H1 (cell line): ENCODE results near the gene FMNL2. TPM values are rescaled to one million over a fixed set of nuclear protein-coding genes. Genes with fewer than 3 reads are reported as not detected.

Experiments
- CTCF ChIA-PET: fragments of 300-600 bp; sonication (Branson Sonifier 250); formaldehyde crosslinking; loops from one replicate; lab custom pipeline; 2021; ENCODE audit not compliant: partially characterized antibody; lab: Charles Lee
- POLR2A ChIA-PET: fragments of 300-600 bp; sonication (Branson Sonifier 250); formaldehyde crosslinking; loops from one replicate; lab custom pipeline; 2021; ENCODE audit warnings: inconsistent platforms; ENCODE audit not compliant: partially characterized antibody; lab: Charles Lee
- DNase-seq, 2 experiments: peaks; one replicate each; pipeline versions ENCODE4 v3.0.0 to v3.0.0-alpha.2; 2010 to 2022; ENCODE audit warnings: low spot score in 2 of 2, low read depth in 1 of 2, mixed read lengths in 1 of 2
- FAIRE-seq: peaks from 2 replicates; lab custom pipeline; 2011; peaks lifted over from hg19 to GRCh38; lab: Jason Lieb, UNC
- H2AFZ ChIP-seq: 2 replicates; pipeline ENCODE4 v1.8.1; 2012; ENCODE audit warnings: low read length, inconsistent platforms
- H2AK5ac ChIP-seq: 2 replicates; pipeline ENCODE4 v1.6.1; 2013; ENCODE audit warnings: low read depth, low read length
- H2BK120ac ChIP-seq: replicated peaks from 2 replicates; pipeline ENCODE3; 2013; ENCODE audit warnings: low read depth, low read length, inconsistent platforms
- H2BK12ac ChIP-seq: 2 replicates; pipeline ENCODE4 v1.6.1; 2013; ENCODE audit warnings: low read depth, low read length
- H2BK15ac ChIP-seq: 2 replicates; pipeline ENCODE4 v1.6.1; 2013; ENCODE audit warnings: low read length
- H2BK20ac ChIP-seq: 2 replicates; pipeline ENCODE4 v1.6.1; 2013; ENCODE audit warnings: low read length
- H2BK5ac ChIP-seq: 2 replicates; pipeline ENCODE4 v1.6.1; 2013; ENCODE audit warnings: low read depth, low read length
- H3K14ac ChIP-seq: 2 replicates; pipeline ENCODE4 v1.6.1; 2013; ENCODE audit warnings: inconsistent platforms; ENCODE audit not compliant: insufficient read length
- H3K18ac ChIP-seq: 2 replicates; pipeline ENCODE4 v1.6.1; 2013; ENCODE audit warnings: low read length; ENCODE audit errors: extremely low read depth
- H3K23ac ChIP-seq: 2 replicates; pipeline ENCODE4 v1.6.1; 2013; ENCODE audit warnings: inconsistent platforms; ENCODE audit not compliant: insufficient read length
- H3K23me2 ChIP-seq: 2 replicates; pipeline ENCODE4 v1.6.1; 2013; ENCODE audit warnings: low read depth, low read length
- H3K27ac ChIP-seq: 2 replicates; pipeline ENCODE4 v1.6.1; 2011; ENCODE audit warnings: low read depth, low read length, inconsistent platforms
- H3K27me3 ChIP-seq, 4 experiments: replicated peaks in 1 of 4; 1 replicate in 1 of 4; 2 replicates in 3 of 4; pipeline versions ENCODE4 v1.6.1 to v1.8.1; 2011 to 2013; ENCODE audit warnings: low read length in 3 of 4, mild to moderate bottlenecking in 3 of 4, inconsistent platforms in 2 of 4, mixed read lengths in 2 of 4, moderate library complexity in 1 of 4; ENCODE audit not compliant: control insufficient read depth in 3 of 4, insufficient read depth in 3 of 4; ENCODE audit errors: extremely low read depth in 1 of 4
- H3K36me3 ChIP-seq, 4 experiments: 2 replicates each; pipeline versions ENCODE4 v1.6.1 to v1.8.1; 2011 to 2013; ENCODE audit warnings: mild to moderate bottlenecking in 4 of 4, low read length in 3 of 4, moderate library complexity in 2 of 4, control low read depth in 1 of 4, inconsistent platforms in 1 of 4; ENCODE audit not compliant: insufficient read depth in 4 of 4, control insufficient read depth in 2 of 4
- H3K4ac ChIP-seq: replicated peaks from 2 replicates; pipeline ENCODE3; 2013; ENCODE audit warnings: low read length, low read depth, mixed read lengths, inconsistent platforms; ENCODE audit not compliant: insufficient read length
- H3K4me1 ChIP-seq, 4 experiments: replicated peaks in 1 of 4; 1 replicate in 1 of 4; 2 replicates in 3 of 4; pipeline versions ENCODE4 v1.6.1 to v1.8.1; 2011 to 2013; ENCODE audit warnings: low read length in 3 of 4, inconsistent platforms in 2 of 4, mixed read lengths in 1 of 4; ENCODE audit not compliant: insufficient read depth in 4 of 4, control insufficient read depth in 3 of 4
- H3K4me2 ChIP-seq, 2 experiments: 2 replicates each; pipeline versions ENCODE4 v1.6.1 to v1.8.1; 2011 to 2013; ENCODE audit warnings: low read depth in 2 of 2, low read length in 2 of 2, control low read depth in 1 of 2, inconsistent platforms in 1 of 2, mild to moderate bottlenecking in 1 of 2; ENCODE audit not compliant: insufficient read depth in 1 of 2
- H3K4me3 ChIP-seq, 4 experiments: fragments of 200-600, 300-600 bp in 1 of 4; sonication (generic), shearing (Covaris generic), sonication (Bioruptor Twin) in 1 of 4; 2 replicates each; pipeline versions ENCODE4 v1.5.1 to v1.8.1; 2011 to 2016; ENCODE audit warnings: low read length in 4 of 4, low read depth in 3 of 4, control low read depth in 2 of 4, inconsistent platforms in 2 of 4, mild to moderate bottlenecking in 2 of 4, mixed read lengths in 1 of 4, moderate library complexity in 1 of 4; ENCODE audit not compliant: insufficient read depth in 2 of 4; ENCODE audit errors: extremely low read depth in 1 of 4
- H3K56ac ChIP-seq: replicated peaks from 2 replicates; pipeline ENCODE3; 2013; ENCODE audit warnings: low read depth, mild to moderate bottlenecking, mixed read lengths, low read length, inconsistent platforms; ENCODE audit not compliant: insufficient read length
- H3K79me1 ChIP-seq: 2 replicates; pipeline ENCODE4 v1.6.1; 2013; ENCODE audit warnings: low read depth, low read length, control low read depth
- H3K79me2 ChIP-seq, 2 experiments: 2 replicates each; pipeline versions ENCODE4 v1.6.1 to v1.8.1; 2012 to 2013; ENCODE audit warnings: low read length in 2 of 2, mild to moderate bottlenecking in 2 of 2, inconsistent platforms in 1 of 2; ENCODE audit not compliant: insufficient read depth in 2 of 2, control insufficient read depth in 1 of 2
- H3K9ac ChIP-seq, 4 experiments: replicated peaks in 1 of 4; 1 replicate in 1 of 4; 2 replicates in 3 of 4; pipeline versions ENCODE4 v1.6.1 to v1.8.1; 2011 to 2013; ENCODE audit warnings: low read depth in 3 of 4, low read length in 3 of 4, control low read depth in 2 of 4, mild to moderate bottlenecking in 2 of 4, moderate library complexity in 2 of 4, inconsistent platforms in 1 of 4; ENCODE audit errors: extremely low read depth in 1 of 4
- H3K9me3 ChIP-seq, 2 experiments: 2 replicates each; pipeline versions ENCODE4 v1.6.1 to v1.8.1; 2012 to 2013; ENCODE audit warnings: mild to moderate bottlenecking in 2 of 2, moderate library complexity in 2 of 2, control low read depth in 1 of 2, inconsistent platforms in 1 of 2, low read depth in 1 of 2, low read length in 1 of 2, mixed read lengths in 1 of 2; ENCODE audit not compliant: insufficient read depth in 2 of 2
- H4K20me1 ChIP-seq, 2 experiments: replicated peaks in 1 of 2; 2 replicates each; pipeline versions ENCODE3 to v1.8.1; 2011 to 2013; ENCODE audit warnings: inconsistent platforms in 2 of 2, low read length in 2 of 2, mild to moderate bottlenecking in 1 of 2; ENCODE audit not compliant: insufficient read depth in 2 of 2, control insufficient read depth in 1 of 2
- H4K5ac ChIP-seq: 2 replicates; pipeline ENCODE4 v1.6.1; 2013; ENCODE audit warnings: low read length, low read depth, mixed read lengths, inconsistent platforms; ENCODE audit not compliant: insufficient read length
- H4K8ac ChIP-seq: 2 replicates; pipeline ENCODE4 v1.8.0; 2013; ENCODE audit warnings: mild to moderate bottlenecking, moderate library complexity, low read length, inconsistent platforms; ENCODE audit not compliant: insufficient read depth; ENCODE audit errors: extremely low read depth
- H4K91ac ChIP-seq: replicated peaks from 2 replicates; pipeline ENCODE3; 2013; ENCODE audit warnings: low read length, mixed read lengths, inconsistent platforms; ENCODE audit not compliant: insufficient read length
- EGR1 ChIP-seq: IDR thresholded peaks from 2 replicates; pipeline ENCODE4 v1.6.1; 2011; ENCODE audit warnings: low read depth, low read length, borderline replicate concordance
- GABPA ChIP-seq: IDR thresholded peaks from 2 replicates; pipeline ENCODE4 v1.6.1; 2011; ENCODE audit warnings: mild to moderate bottlenecking, low read length, moderate library complexity, borderline replicate concordance; ENCODE audit not compliant: insufficient read depth
- KDM1A ChIP-seq: fragments of 200-600, 300-600 bp; sonication (generic); IDR thresholded peaks from 2 replicates; pipeline ENCODE4 v1.7.1; 2016; ENCODE audit warnings: mild to moderate bottlenecking, low read length, borderline replicate concordance
- POLR2AphosphoS5 ChIP-seq: IDR thresholded peaks from 2 replicates; pipeline ENCODE4 v1.6.1; 2011; ENCODE audit warnings: low read depth, low read length
- RBBP5 ChIP-seq: IDR thresholded peaks from 2 replicates; pipeline ENCODE4 v1.7.1; 2012; ENCODE audit warnings: low read depth, mild to moderate bottlenecking, inconsistent platforms, low read length, moderate library complexity, borderline replicate concordance
- RFX5 ChIP-seq: IDR thresholded peaks from 2 replicates; pipeline ENCODE4 v1.6.1; 2011; ENCODE audit warnings: low read depth, low read length, improper control_type of control experiment, borderline replicate concordance
- RNF2 ChIP-seq: fragments of 200-900, 300-1000 bp; sonication (generic); IDR thresholded peaks from 2 replicates; pipeline ENCODE4 v1.7.1; 2016; ENCODE audit warnings: borderline replicate concordance, low read depth, mild to moderate bottlenecking, antibody characterized with exemption, low read length; ENCODE audit not compliant: poor library complexity, severe bottlenecking; ENCODE audit errors: missing control alignments
- SAP30 ChIP-seq: fragments of 300-600 bp; sonication (generic); IDR thresholded peaks from 2 replicates; pipeline ENCODE4 v1.7.1; 2012; ENCODE audit warnings: low read length, moderate library complexity, mild to moderate bottlenecking, inconsistent platforms; ENCODE audit not compliant: insufficient read depth, insufficient replicate concordance
- SIN3A ChIP-seq, 2 experiments: IDR thresholded peaks in 1 of 2; conservative IDR thresholded peaks in 1 of 2; 2 replicates each; pipeline ENCODE4 v1.6.1; 2011 to 2012; ENCODE audit warnings: low read length in 2 of 2, improper control_type of control experiment in 1 of 2, low read depth in 1 of 2, mild to moderate bottlenecking in 1 of 2
- SRF ChIP-seq: IDR thresholded peaks from 2 replicates; pipeline ENCODE4 v1.6.1; 2011; ENCODE audit warnings: mild to moderate bottlenecking, low read depth, low read length, moderate library complexity
- TBP ChIP-seq: IDR thresholded peaks from 2 replicates; pipeline ENCODE4 v1.6.1; 2011; ENCODE audit warnings: low read depth, low read length, improper control_type of control experiment
- USF2 ChIP-seq: IDR thresholded peaks from 2 replicates; pipeline ENCODE4 v1.6.1; 2011; ENCODE audit warnings: low read length, improper control_type of control experiment
- ZNF274 ChIP-seq: IDR thresholded peaks from 2 replicates; pipeline ENCODE4 v1.7.0; 2012; ENCODE audit warnings: low read length, borderline replicate concordance; ENCODE audit errors: extremely low read depth
- WGBS, 2 experiments: shearing (Covaris generic) in 1 of 2; methylation state at CpG; one replicate each; pipeline versions ENCODE4 v1.1.6 to v1.1.7; 2013 to 2015; ENCODE audit warnings: low lambda C conversion rate in 2 of 2, mixed read lengths in 2 of 2, inconsistent platforms in 1 of 2, low coverage in 1 of 2, missing lambda C conversion rate in 1 of 2; ENCODE audit not compliant: insufficient replicate concordance in 2 of 2, insufficient coverage in 1 of 2, insufficient read length in 1 of 2; ENCODE audit errors: extremely low coverage in 1 of 2, missing lambda C conversion rate in 1 of 2; 5-methylcytosine and 5-hydroxymethylcytosine counted together
- polyA plus RNA-seq, 7 experiments: library from polyadenylated mRNA; depleted of rRNA in 3 of 7; stranded (reverse) in 5 of 7; unstranded in 2 of 7; fragments of >200 nt in 5 of 7; fragments of 200-250 nt in 2 of 7; gene quantifications; 1 replicate in 5 of 7; 2 replicates in 1 of 7; 4 replicates in 1 of 7; pipeline versions ENCODE4 v1.2.1 to v1.2.3, GENCODE V29; 2011 to 2013; ENCODE audit warnings: missing spikeins in 2 of 7, mixed read lengths in 2 of 7
- total RNA-seq: library from RNA; stranded (reverse); fragmentation: NEBNext Ultra II Directional; extraction: Animal tissue kit (Norgen Biotek cat#: 25700); gene quantifications from 2 replicates; pipeline ENCODE4 v1.2.1, GENCODE V29; 2021

FMNL2 gene
- total and polyA plus RNA-seq, 2 of the 8 experiments (the other 6 are each of a cell fraction or from before 2014, with no cell fraction given), result 15.5 to 45.1 TPM

- no peak overlapping the region for H3K9ac ChIP-seq
- no peak overlapping the region for H3K27ac ChIP-seq
- H3K4me1 ChIP-seq, result peaks cover 2 to 11% (median 5%) of the 10 kb centered on the region in 4 experiments; a peak in 3 of 7 replicates
- no peak overlapping the region for H3K4me2 ChIP-seq
- H3K9me3 ChIP-seq, result no peaks in the 10 kb centered on the region
- no peak overlapping the region for H2BK15ac ChIP-seq
- H3K27me3 ChIP-seq, result no peaks in the 10 kb centered on the region
- no peaks in the 10 kb centered on the region for H4K20me1 ChIP-seq
- no peak for DNase-seq
- no peak overlapping the region for H3K14ac ChIP-seq
- H2BK5ac ChIP-seq, result no peak overlapping the region
- H2AFZ ChIP-seq, result no peak overlapping the region
- no peak overlapping the region for H2AK5ac ChIP-seq
- no peak overlapping the region for H3K23ac ChIP-seq
- no peak overlapping the region for H4K5ac ChIP-seq
- H2BK20ac ChIP-seq, result no peak overlapping the region
- no peaks in the 10 kb centered on the region for H3K79me2 ChIP-seq
- ChIA-PET CTCF (no interaction called here), POLR2A (no interaction called here)
- no peaks in the 10 kb centered on the region; the same call in 1 of the 2 replicates for H3K79me1 ChIP-seq
- H3K36me3 ChIP-seq, result no peaks in the 10 kb centered on the region
- H2BK120ac ChIP-seq, result no peak overlapping the region
- no peak overlapping the region for H4K8ac ChIP-seq
- H2BK12ac ChIP-seq, result no peak overlapping the region
- H3K4me3 ChIP-seq, result no peak overlapping the region
- FAIRE-seq, result no peak
- H3K4ac ChIP-seq, result no peak overlapping the region
- no peaks in the 10 kb centered on the region for H3K23me2 ChIP-seq
- no peak overlapping the region for H3K18ac ChIP-seq
- no peak overlapping the region for H3K56ac ChIP-seq
- no peak overlapping the region for H4K91ac ChIP-seq
- 91% methylated on average over 2 of the region's 2 CpGs; no CpG with 5 or more reads in 1 of the 2 experiments for WGBS, 2 experiments
- TF ChIP-seq EGR1 (no peak), RNF2 (no peak), TBP (no peak), POLR2AphosphoS5 (no peak), SAP30 (no peak), RFX5 (no peak), ZNF274 (no peak), GABPA (no peak), SIN3A (conservative IDR thresholded peaks at IDR 0.05 in 1 of 2, IDR thresholded peaks at IDR 0.05 in 1 of 2; ENCODE audit: low read depth in 1 of 2, low read length in 2 of 2) (no peak), SRF (no peak), RBBP5 (no peak), KDM1A (no peak), USF2 (no peak)
Measured at GRCh38 chr2:152600697-152601096, 265.7 kb downstream of the FMNL2 start.
